HG03159 (cell line): Measurements from ENCODE around the gene SLC19A1.

ENCODE experiments used
- ATAC-seq: cut with Tn5 transposase; IDR thresholded peaks from one replicate; pipeline ENCODE4 v1.9.1; 2021; ENCODE audit warnings: mild to moderate bottlenecking, moderate library complexity; ENCODE audit not compliant: unreplicated experiment

SLC19A1 gene

GRCh38 chr21:45496968-45497845 lies 45.0 kb downstream of the SLC19A1 start:
- ATAC-seq = no peak

GRCh38 chr21:45496151-45496967 lies 45.9 kb downstream of the SLC19A1 start:
- no peak for ATAC-seq

DNA sequence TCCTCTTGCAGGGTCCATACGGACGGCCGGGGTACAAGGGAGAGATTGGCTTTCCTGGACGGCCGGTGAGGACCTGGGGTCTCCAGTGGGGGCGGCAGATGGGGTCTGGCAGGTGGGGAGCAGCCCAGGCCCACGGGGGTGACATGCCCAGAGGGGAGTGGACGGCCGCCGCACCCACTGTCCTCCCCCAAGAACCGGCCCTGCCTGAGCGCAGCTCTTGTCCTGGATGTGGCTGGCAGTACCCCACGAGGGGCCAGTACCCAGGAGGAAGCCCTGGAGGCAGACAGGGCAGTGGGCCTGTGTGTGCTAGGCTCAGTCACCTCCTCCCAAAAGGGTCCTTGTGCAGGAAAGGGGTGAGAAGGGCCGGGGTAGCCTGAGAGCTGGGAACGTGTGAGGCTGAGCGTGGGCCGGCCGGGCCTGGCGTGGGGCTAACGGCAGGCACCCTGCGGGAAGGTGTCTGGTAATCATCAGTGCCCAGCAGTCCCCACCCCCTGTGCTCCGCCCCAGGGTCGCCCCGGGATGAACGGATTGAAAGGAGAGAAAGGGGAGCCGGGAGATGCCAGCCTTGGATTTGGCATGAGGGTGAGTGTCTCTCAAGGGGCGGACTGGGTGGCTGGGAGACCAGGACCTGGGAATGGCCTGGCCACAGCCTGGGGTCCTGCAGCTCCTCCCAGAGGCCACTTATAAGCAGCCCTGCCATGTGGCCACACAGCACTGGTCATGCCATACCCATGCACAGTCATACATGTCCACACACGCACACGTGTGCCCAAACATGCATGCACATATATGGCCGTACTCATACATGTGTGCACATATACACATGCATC lies 47.2 kb downstream of the SLC19A1 start:
- no peak for ATAC-seq

- no peak for ATAC-seq
Observed at GRCh38 chr21:45494135-45494850, 47.9 kb downstream of the SLC19A1 start.

- no peak for ATAC-seq
Observed at GRCh38 chr21:45493401-45494001, 48.7 kb downstream of the SLC19A1 start.

- ATAC-seq = no peak
Observed at GRCh38 chr21:45492765-45493164, 49.5 kb downstream of the SLC19A1 start.

GRCh38 chr21:45491623-45492022 lies 50.6 kb downstream of the SLC19A1 start:
- no peak for ATAC-seq

DNA sequence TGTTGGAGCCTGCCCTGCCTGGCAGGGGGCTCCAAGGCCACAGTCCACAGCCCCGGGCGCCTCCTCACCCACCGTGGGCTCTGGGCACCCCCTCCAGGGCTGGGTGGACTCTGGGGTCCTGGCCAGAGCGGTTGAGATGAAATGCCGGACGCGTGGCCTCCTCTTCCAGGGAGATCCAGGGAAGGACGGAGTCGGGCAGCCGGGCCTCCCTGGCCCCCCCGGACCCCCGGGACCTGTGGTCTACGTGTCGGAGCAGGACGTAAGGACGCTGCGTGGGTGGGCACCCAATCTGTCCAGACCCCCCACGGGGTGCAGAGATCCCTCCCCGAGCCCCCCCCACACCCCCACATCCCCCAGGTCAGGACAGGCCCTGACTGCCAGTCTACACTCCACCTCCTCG lies 51.2 kb downstream of the SLC19A1 start:
- ATAC-seq = no peak

GRCh38 chr21:45490049-45490731 lies 52.0 kb downstream of the SLC19A1 start:
- no peak for ATAC-seq

DNA sequence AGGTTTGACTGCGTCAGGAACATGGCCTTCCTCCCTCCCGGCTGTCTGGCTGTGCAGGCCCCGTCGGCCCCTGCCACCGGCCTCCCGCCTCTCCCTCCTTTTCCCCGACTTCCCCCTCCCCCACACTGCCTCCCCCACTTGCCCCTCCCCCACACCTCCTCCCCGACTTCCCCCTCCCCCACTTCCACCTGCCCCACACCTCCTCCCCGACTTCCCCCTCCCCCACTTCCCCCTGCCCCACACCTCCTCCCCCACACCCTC lies 52.6 kb downstream of the SLC19A1 start:
- no peak for ATAC-seq

DNA sequence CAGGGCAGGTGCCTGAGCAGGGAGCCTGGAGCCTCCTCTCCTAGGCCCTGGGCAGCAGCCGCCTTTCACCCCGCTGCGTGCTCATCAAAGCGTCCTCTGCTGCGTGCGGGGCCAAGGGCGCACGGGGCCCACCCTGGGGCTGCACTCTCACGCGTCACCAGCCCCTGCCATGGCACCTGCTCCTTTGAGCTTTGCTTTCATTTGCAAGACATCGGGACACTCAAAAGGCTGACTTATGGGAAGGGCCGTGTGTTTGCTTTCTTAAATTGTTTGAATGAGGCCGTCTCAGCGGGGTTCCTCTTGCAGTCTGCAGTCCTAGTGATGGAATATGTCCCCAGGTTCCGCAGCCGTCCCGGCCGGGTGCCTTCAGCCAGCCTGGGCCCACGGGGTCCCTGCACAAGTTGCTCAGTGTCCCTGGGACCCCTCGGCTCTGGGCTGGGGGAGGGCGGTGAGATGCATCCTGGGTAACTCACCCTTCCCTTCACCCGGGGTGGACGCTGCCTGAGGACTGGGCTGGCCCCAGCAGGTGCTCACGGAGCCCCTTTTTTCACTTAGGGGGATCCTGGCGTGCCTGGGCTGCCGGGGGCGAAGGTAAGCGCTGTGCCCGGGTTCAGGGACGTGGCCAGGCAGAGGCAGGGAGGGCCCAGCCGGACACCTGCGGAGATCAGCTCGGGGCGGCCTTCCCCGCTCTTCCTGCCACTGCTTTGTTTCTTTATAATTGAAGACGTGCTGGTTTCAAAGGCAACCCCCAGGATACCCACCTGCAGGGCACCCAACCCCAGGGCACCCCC lies 53.1 kb downstream of the SLC19A1 start:
- ATAC-seq = no peak

- no peak for ATAC-seq
Observed at GRCh38 chr21:45487891-45488600, 54.2 kb downstream of the SLC19A1 start.

- ATAC-seq = no peak
Observed at GRCh38 chr21:45487161-45487806, 55.0 kb downstream of the SLC19A1 start.

- ATAC-seq = no peak
Observed at GRCh38 chr21:45486443-45487160, 55.6 kb downstream of the SLC19A1 start.

DNA sequence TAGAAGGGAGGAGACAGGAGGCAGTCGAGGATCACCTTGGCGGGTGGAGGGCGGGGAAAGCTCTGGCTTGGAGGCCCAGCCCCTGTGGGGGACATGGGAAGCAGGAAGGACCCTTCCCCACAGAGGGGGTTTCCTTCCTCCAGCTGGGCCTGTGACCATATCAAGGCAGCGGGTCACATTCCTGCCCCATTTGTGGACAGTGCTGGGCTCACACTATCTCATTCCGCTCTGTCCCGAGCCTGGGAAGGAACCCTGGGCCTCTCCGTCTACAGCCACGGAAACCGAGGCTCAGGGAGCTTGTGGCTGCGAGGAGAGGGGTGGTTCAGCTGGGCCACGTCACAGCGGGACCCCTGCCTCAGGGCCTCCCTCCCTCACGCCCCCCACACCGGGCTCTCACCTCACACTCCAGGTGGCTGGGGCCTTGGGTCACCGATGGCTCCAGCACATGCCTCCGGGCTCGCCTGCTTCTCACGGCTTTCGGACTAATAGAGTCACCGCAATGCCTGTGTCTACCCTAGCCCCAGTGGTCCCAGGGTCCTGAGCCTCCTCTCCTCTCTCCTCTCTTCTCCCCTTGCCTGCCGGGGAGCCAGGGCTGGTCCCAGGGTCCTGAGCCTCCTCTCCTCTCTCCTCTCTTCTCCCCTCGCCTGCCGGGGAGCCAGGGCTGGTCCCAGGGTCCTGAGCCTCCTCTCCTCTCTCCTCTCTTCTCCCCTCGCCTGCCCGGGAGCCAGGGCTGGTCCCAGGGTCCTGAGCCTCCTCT lies 56.4 kb downstream of the SLC19A1 start:
- no peak for ATAC-seq

- no peak for ATAC-seq
Observed at GRCh38 chr21:45484318-45484717, 57.9 kb downstream of the SLC19A1 start.
